ENCODE measurements around the gene TPP1.

TPP1 gene

GRCh38 chr11:6563121-6563619, 56.1 kb downstream of the TPP1 start:
- DNase-seq (ENCODE audit: low read depth in 3 of 3) = no peak

Data from stimulated activated CD4-positive, alpha-beta T cell treated with anti-CD3 and anti-CD28 coated beads, TNF-alpha, amount 100 ng/mL, for 24 hours (primary cell).